ENCODE results near the gene RAPGEF4. TPM values are rescaled to one million over a fixed set of nuclear protein-coding genes. Genes with fewer than 3 reads are reported as not detected.

The RAPGEF4 gene
- total and polyA plus RNA-seq, 2 of the 13 experiments (the other 11 are each of a cell fraction or from before 2014, with no cell fraction given): 0.78 to 0.91 TPM

GRCh38 chr2:172967036-172967982 lies 231.7 kb downstream of the RAPGEF4 start (continued):
- no peak for TF ChIP-seq CBX2 (IDR thresholded peaks at IDR 0.05; ENCODE audit: low read depth, low read length)
- peak; percentile 32; the same call in 1 of the 2 replicates for TF ChIP-seq CBX2 (CRISPR knock-in tag; IDR thresholded peaks at IDR 0.05; ENCODE audit: low read depth)
- TF ChIP-seq SMAD3 (CRISPR knock-in tag; IDR thresholded peaks at IDR 0.05): no peak
- TF ChIP-seq NFKBIZ (CRISPR knock-in tag; IDR thresholded peaks at IDR 0.05): no peak
- TF ChIP-seq ZNF232 (CRISPR knock-in tag; IDR thresholded peaks at IDR 0.05; ENCODE audit: borderline replicate concordance): peak; percentile 87; the same call in 1 of the 2 replicates
- 0 out of 2 replicates have a peak, but pooled peaks have one; percentile 10 for TF ChIP-seq HMG20B (CRISPR knock-in tag; conservative IDR thresholded peaks at IDR 0.05)
- TF ChIP-seq ZNF225 (CRISPR knock-in tag; IDR thresholded peaks at IDR 0.05): no peak; the same call in 1 of the 2 replicates
- no peak for TF ChIP-seq MATR3 (CRISPR knock-in tag; IDR thresholded peaks at IDR 0.05)
- TF ChIP-seq ZNF616 (CRISPR knock-in tag; IDR thresholded peaks at IDR 0.05; ENCODE audit: low read depth): no peak
- no peak for TF ChIP-seq EZH2 (conservative IDR thresholded peaks at IDR 0.05; ENCODE audit: low read depth, low read length)
- 0 out of 2 replicates have a peak, but pooled peaks have one; percentile 66 for TF ChIP-seq KDM5B (CRISPR knock-in tag; IDR thresholded peaks at IDR 0.05; ENCODE audit: borderline replicate concordance)
- no peak for TF ChIP-seq AFF4 (CRISPR knock-in tag; IDR thresholded peaks at IDR 0.05)
- no peak for TF ChIP-seq SP2 (CRISPR knock-in tag; IDR thresholded peaks at IDR 0.05)
- TF ChIP-seq ZNF282 (IDR thresholded peaks at IDR 0.05; ENCODE audit: partially characterized antibody): no peak
- no peak for TF ChIP-seq TCF7L2 (IDR thresholded peaks at IDR 0.05; ENCODE audit: low read depth, low read length)
- TF ChIP-seq NR2F6 (IDR thresholded peaks at IDR 0.05): peak; percentile 60
- TF ChIP-seq NR2F6 (CRISPR knock-in tag; IDR thresholded peaks at IDR 0.05): peak; percentile 77
- TF ChIP-seq GABPB1 (CRISPR knock-in tag; IDR thresholded peaks at IDR 0.05): peak; percentile 52
- no peak for TF ChIP-seq ZSCAN22 (CRISPR knock-in tag; IDR thresholded peaks at IDR 0.05)
- TF ChIP-seq PBX3 (CRISPR knock-in tag; IDR thresholded peaks at IDR 0.05; ENCODE audit: borderline replicate concordance): no peak
- TF ChIP-seq NFYC (CRISPR knock-in tag; IDR thresholded peaks at IDR 0.05): no peak

Measured in HepG2 (cell line).